ENCODE results near the gene GABPB1.
A peak's percentile ranks its signal among the peaks of the same experiment; 100 is the strongest.

Gene GABPB1

GRCh38 chr15:50321680-50322210 is 33.3 kb downstream of the GABPB1 start:
- H3K27ac ChIP-seq, result no peak overlapping the region
- no peak for TF ChIP-seq CTCF (conservative IDR thresholded peaks at IDR 0.05)

- no peak for TF ChIP-seq CTCF (conservative IDR thresholded peaks at IDR 0.05)
- no peak overlapping the region for H3K27ac ChIP-seq
Measured at GRCh38 chr15:50320504-50320903, 34.5 kb downstream of the GABPB1 start.

GRCh38 chr15:50318697-50319096 is 36.3 kb downstream of the GABPB1 start:
- no peak for TF ChIP-seq CTCF (conservative IDR thresholded peaks at IDR 0.05)
- H3K27ac ChIP-seq, result no peak overlapping the region

GRCh38 chr15:50315814-50316630 is 39.0 kb downstream of the GABPB1 start:
- peak; percentile 78 for TF ChIP-seq CTCF (conservative IDR thresholded peaks at IDR 0.05)
- H3K27ac ChIP-seq, result peak overlapping the region; percentile 50

- H3K27ac ChIP-seq, result no peak overlapping the region
- TF ChIP-seq CTCF (conservative IDR thresholded peaks at IDR 0.05), result no peak
Measured at GRCh38 chr15:50312636-50313035, 42.4 kb downstream of the GABPB1 start.

GRCh38 chr15:50307799-50308198 is 47.2 kb downstream of the GABPB1 start:
- no peak for TF ChIP-seq CTCF (conservative IDR thresholded peaks at IDR 0.05)
- no peak overlapping the region for H3K27ac ChIP-seq

- no peak overlapping the region for H3K27ac ChIP-seq
- no peak for TF ChIP-seq CTCF (conservative IDR thresholded peaks at IDR 0.05)
Measured at GRCh38 chr15:50304836-50305235, 50.2 kb downstream of the GABPB1 start.
